Stimulated activated naive B cell treated with anti-CD40 and anti-IgM and Interleukin-4, amounts not matched to agents 10 μg/mL and 1 μg/mL and 100 μg/mL, for 72 hours (primary cell): ENCODE measurements around the gene NGRN.
"Not testable (repeated sequence)": the region's sequence is repeated elsewhere in the genome, so short reads cannot be mapped to it uniquely, and the experiment has no call there.

Source experiments
- ATAC-seq, 2 donors: fragments of 150-1000 bp; cut with Tn5 transposase; replicated peaks; 2 replicates each; pipeline ENCODE4 v1.10.0; 2021; ENCODE audit warnings: moderate library complexity in 1 of 2
- DNase-seq: peaks from one replicate; pipeline ENCODE4 v3.0.0; 2021
- H3K27ac Mint-ChIP-seq: one replicate; pipeline ENCODE4 v1.8.0; 2022; ENCODE audit warnings: mild to moderate bottlenecking, mixed read lengths
- H3K27me3 Mint-ChIP-seq, 2 donors: one replicate each; pipeline ENCODE4 v1.8.0; 2022; ENCODE audit warnings: mixed read lengths in 2 of 2
- H3K36me3 Mint-ChIP-seq, 2 donors: one replicate each; pipeline ENCODE4 v1.8.0; 2022; ENCODE audit warnings: mixed read lengths in 2 of 2, mild to moderate bottlenecking in 1 of 2
- H3K4me1 Mint-ChIP-seq, 2 donors: one replicate each; pipeline ENCODE4 v1.8.0; 2022; ENCODE audit warnings: mixed read lengths in 2 of 2, mild to moderate bottlenecking in 1 of 2
- H3K4me3 Mint-ChIP-seq, 2 donors: one replicate each; pipeline ENCODE4 v1.8.0; 2022; ENCODE audit warnings: mild to moderate bottlenecking in 2 of 2, mixed read lengths in 2 of 2, moderate library complexity in 1 of 2
- H3K9me3 Mint-ChIP-seq, 2 donors: one replicate each; pipeline ENCODE4 v1.8.0; 2022; ENCODE audit warnings: mixed read lengths in 2 of 2, mild to moderate bottlenecking in 1 of 2

NGRN gene

DNA sequence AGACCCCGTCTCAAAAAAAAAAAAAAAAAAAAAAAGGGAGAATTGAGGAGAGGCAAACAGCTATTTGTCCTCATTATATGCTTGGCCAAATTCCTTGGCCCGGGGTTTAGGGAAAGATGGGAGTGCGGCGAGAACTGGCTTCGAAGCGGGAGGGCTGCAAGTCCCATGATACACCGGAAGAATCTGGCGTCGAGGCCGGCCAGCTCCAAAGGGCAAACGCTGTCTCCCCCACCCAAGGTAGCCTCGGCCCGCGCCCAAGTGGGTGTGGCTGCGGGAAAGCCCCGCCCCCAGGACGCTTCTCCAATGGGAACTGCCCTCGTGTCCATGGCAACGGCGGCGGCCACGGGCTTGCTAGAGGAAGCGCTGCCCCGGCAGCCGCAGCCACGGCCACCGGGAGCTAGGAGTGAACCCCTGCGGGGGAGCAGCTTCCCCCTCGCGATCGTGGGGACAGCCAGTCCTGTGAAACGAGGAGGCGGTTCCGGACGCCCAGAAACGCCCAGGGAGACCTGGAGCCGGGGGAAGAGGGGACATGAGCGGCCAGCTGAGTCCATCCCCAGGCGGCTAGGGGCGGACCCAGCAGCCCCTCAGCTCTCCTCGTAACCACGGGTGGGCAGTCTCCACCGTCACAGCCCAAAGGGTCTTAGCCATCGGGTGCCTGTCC, 16.1 kb upstream of the NGRN start, which contains the start of gene TTLL13:
TSS of gene TTLL13 (plus strand) at position 354 of the 661 bp plus-strand sequence. CDS start 1,075 bp downstream, outside the sequence.
- H3K27ac Mint-ChIP-seq: peak within 1 kb of the TSS; percentile 33

DNA sequence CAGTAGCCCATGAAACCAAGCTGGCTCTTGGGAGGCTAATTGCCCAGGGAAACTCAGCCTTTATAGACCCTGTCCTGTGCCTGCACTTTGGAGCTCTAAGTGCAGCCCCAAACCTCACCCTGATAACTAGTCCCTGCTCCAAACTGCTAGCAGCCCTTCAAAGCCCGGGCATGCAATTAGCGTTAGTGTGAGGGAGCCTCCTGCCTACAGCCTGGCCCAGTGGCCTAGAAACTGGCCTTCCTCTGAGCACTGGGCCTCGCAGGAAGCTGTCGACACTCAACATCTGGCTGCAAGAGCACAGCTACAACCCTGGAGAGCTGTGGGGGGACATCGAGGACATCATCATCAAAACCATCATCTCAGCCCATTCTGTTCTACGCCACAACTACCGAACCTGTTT, 7.7 kb upstream of the NGRN start:
- Mint-ChIP-seq H3K27me3 (no peaks in the 10 kb centered on the region), H3K9me3 (no peaks in the 10 kb centered on the region), H3K4me1 (no peaks in the 10 kb centered on the region), H3K36me3 (peaks cover 1 to 11% of the 10 kb centered on the region in 2 donors), H3K4me3 (no peak overlapping the region), H3K27ac (no peak overlapping the region)
- no peak for DNase-seq
- no peak for ATAC-seq

More for the DNA sequence above, 16.1 kb upstream of the NGRN start, which contains the start of gene TTLL13:
- no peaks in the 10 kb centered on the region for H3K36me3 Mint-ChIP-seq
- H3K9me3 Mint-ChIP-seq: no peaks in the 10 kb centered on the region
- DNase-seq: peak; percentile 58
- H3K4me3 Mint-ChIP-seq: peak within 1 kb of the TSS; percentile 83 to 85
- peak; percentile 89 to 90 for ATAC-seq
- H3K4me1 Mint-ChIP-seq: peaks cover 5 to 20% of the 10 kb centered on the region in 2 donors
- no peaks in the 10 kb centered on the region for H3K27me3 Mint-ChIP-seq

DNA sequence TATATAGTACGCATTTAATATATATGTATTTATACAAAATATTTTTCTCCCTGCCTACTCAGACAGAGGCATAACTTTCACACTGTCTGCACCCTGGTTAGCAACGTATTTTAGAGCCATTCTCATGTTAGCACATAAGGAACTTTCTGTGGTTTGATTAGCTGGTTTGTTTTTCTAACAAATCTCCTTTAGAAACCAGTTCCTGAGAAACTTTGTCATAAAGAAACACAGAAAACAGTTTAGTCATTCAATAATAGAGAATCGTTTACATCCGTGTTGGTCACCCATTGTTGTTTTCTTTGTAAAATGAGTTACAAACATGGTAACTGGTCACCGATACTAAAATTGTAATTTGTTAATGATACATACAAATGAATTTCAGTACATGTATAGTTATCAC, 5.9 kb upstream of the NGRN start:
- no peak overlapping the region for H3K4me3 Mint-ChIP-seq

DNA sequence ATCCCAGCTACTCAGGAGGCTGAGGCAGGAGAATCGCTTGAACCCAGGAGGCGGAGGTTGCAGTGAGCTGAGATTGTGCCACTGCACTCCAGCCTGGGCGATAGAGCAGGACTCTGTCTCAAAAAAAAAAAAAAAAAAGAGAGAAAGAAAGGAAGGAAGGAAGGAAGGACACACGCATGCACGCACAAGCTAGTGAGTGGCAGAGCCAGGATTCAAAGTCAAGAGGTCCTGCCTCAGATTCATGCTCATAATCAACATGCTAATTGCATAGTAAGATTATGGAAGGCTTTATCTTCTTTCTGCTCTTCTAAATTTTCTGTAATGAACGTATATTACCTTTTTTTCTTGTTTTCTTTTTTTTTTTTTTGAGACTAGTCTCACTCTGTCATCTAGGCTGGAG, 4.7 kb upstream of the NGRN start:
- not testable (repeated sequence) for H3K4me3 Mint-ChIP-seq

More for the DNA sequence above, 5.9 kb upstream of the NGRN start:
- H3K9me3 Mint-ChIP-seq: no peaks in the 10 kb centered on the region
- peaks cover 1 to 12% of the 10 kb centered on the region in 2 donors for H3K36me3 Mint-ChIP-seq
- ATAC-seq: no peak
- H3K27me3 Mint-ChIP-seq: no peaks in the 10 kb centered on the region
- H3K27ac Mint-ChIP-seq: no peak overlapping the region
- no peak for DNase-seq
- H3K4me1 Mint-ChIP-seq: peaks cover 8 to 10% of the 10 kb centered on the region in 2 donors

DNA sequence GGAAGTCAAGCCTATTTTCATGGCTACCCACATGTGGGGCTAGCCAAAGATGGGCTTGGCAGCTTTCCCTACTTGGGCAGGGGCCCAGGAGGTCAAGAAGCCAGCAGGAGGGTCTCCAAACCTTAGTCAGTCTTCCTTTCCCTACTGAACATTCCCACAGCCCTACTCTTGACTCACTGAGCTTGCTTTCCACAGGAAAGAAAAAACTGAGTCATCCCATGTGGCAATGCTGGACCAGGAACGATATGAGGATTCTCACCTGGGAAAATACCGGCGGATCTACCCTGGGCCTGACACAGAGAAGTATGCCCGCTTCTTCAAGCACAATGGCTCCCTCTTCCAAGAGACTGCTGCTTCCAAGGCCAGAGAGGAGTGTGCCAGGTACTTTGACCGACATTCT, 3.7 kb upstream of the NGRN start:
- no peak overlapping the region for H3K27ac Mint-ChIP-seq
- ATAC-seq: no peak
- no peak overlapping the region for H3K4me3 Mint-ChIP-seq

More for the DNA sequence above, 4.7 kb upstream of the NGRN start:
- peaks cover 8 to 17% of the 10 kb centered on the region in 2 donors for H3K4me1 Mint-ChIP-seq
- not testable (repeated sequence) for H3K36me3 Mint-ChIP-seq, DNase-seq, H3K9me3 Mint-ChIP-seq, H3K27me3 Mint-ChIP-seq, H3K27ac Mint-ChIP-seq, ATAC-seq

DNA sequence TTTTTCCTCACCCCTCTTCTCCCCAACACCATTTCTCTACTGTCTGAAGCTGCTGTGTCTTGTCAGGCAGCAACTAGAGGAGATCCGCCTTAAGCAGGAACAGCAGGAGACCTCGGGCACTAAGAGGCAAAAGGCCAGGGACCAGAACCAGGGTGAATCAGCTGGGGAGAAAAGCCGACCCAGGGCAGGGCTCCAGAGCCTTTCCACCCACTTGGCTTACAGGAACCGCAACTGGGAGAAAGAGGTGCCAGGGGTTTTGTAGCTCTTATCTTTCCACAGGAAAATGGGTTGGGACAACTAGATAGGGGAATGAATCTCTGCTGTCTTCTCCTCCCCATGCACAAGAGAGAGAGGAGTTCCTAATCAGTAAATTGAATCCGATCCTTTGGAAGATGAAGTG, 3.0 kb upstream of the NGRN start:
- Mint-ChIP-seq H3K4me1 (peaks cover 8 to 24% of the 10 kb centered on the region in 2 donors), H3K4me3 (no peak overlapping the region), H3K9me3 (no peaks in the 10 kb centered on the region), H3K27ac (no peak overlapping the region), H3K27me3 (no peaks in the 10 kb centered on the region), H3K36me3 (peaks cover 3 to 16% of the 10 kb centered on the region in 2 donors)
- ATAC-seq: no peak
- no peak for DNase-seq

More for the DNA sequence above, 3.7 kb upstream of the NGRN start:
- Mint-ChIP-seq H3K36me3 (peaks cover 3 to 12% of the 10 kb centered on the region in 2 donors), H3K27me3 (no peaks in the 10 kb centered on the region), H3K4me1 (peaks cover 8 to 18% of the 10 kb centered on the region in 2 donors), H3K9me3 (no peaks in the 10 kb centered on the region)
- DNase-seq: no peak

DNA sequence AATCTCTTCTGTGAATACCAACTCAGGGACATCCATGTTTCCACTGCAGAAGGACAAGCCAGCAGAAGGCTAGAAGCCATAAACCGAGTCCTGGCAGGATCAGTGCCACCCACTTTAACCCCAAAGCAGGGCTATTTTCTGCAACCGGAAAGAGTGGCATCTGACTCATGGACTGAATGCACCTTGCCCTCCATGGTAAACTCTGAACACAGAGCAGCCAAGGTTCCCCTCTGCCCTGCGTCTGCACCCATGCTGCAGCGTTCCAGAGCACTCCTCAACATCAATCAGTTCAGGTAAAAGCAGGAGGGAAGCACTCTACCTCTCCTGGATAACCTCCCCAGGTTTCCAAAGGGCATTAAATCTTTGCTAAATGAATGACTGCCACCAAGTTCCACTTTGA, 801 bp upstream of the NGRN start:
- Mint-ChIP-seq H3K4me1 (peaks cover 16 to 41% of the 10 kb centered on the region in 2 donors), H3K27me3 (no peaks in the 10 kb centered on the region), H3K4me3 (peak overlapping the region; percentile 94 to 99), H3K9me3 (no peaks in the 10 kb centered on the region), H3K27ac (peak overlapping the region; percentile 99), H3K36me3 (peaks cover 13 to 27% of the 10 kb centered on the region in 2 donors)
- DNase-seq: no peak
- peak in 1 of 2 donors; percentile 14 for ATAC-seq

DNA sequence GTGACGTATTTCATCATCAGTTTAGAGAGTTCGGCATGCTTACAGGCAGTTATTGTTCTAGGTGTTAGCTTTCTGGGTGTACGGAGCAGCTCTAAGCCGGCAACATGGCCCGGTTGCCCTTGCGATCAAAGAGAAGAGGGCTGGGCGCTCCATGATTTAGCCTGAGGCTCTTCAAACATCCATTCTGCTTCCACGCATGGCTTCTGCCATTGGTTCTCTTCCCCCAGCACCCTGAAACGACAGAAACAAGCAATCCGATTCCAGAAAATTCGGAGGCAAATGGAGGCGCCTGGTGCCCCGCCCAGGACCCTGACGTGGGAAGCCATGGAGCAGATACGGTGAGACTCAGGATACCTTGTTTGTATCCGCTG, 574 bp downstream of the NGRN start:
- peak overlapping the region; percentile 99 for H3K27ac Mint-ChIP-seq
- no peaks in the 10 kb centered on the region for H3K9me3 Mint-ChIP-seq
- ATAC-seq (peak; percentile 20 to 27), DNase-seq (no peak)
- H3K36me3 Mint-ChIP-seq: peaks cover 25 to 41% of the 10 kb centered on the region in 2 donors
- no peaks in the 10 kb centered on the region for H3K27me3 Mint-ChIP-seq
- peak overlapping the region; percentile 94 to 99 for H3K4me3 Mint-ChIP-seq
- peaks cover 23 to 51% of the 10 kb centered on the region in 2 donors for H3K4me1 Mint-ChIP-seq

DNA sequence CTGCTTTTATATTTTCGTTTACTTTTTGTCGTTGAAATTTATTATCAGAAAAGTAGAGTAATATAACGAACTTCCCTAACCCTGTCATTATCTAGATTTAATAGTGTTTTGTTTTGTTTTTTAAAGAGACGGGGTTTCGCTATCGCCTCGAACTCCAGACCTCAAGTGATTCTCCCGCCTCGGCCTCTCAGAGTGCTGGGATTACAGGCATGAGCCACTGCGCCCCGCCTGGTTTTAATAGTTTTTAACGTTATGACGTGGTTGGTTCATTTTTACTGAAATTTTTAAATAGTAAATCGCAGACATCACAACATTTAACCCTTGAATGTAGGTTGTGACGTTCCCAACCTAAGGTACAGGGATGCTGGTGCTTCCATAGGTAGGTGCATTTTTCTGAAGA, 1.0 kb downstream of the NGRN start:
- H3K27me3 Mint-ChIP-seq: no peaks in the 10 kb centered on the region
- H3K4me3 Mint-ChIP-seq: peak overlapping the region; percentile 94 to 99
- peaks cover 29 to 43% of the 10 kb centered on the region in 2 donors for H3K36me3 Mint-ChIP-seq
- H3K9me3 Mint-ChIP-seq: no peaks in the 10 kb centered on the region
- peak overlapping the region; percentile 99 for H3K27ac Mint-ChIP-seq
- H3K4me1 Mint-ChIP-seq: peaks cover 26 to 55% of the 10 kb centered on the region in 2 donors
- ATAC-seq (no peak), DNase-seq (no peak)

DNA sequence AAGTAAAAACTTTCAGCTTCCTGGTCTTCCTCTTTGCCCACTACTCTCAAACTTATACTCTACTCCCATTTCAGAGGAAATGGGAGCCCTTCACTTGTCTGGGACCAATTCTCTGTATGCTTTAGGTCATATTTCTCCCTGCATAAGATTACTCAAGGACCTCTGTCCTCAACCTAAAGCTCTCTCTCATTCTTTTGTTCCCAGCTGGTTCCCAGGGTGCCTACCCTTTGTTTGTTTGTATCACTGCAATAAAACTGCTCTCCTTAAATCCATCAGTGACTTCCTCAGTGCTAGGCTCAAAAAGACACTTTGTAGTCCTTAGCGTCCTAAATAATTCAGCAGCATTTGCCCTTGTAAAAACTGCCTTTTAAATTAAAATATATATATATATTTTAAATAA, 2.9 kb downstream of the NGRN start:
- Mint-ChIP-seq H3K27me3 (no peaks in the 10 kb centered on the region), H3K9me3 (no peaks in the 10 kb centered on the region), H3K36me3 (peaks cover 34 to 40% of the 10 kb centered on the region in 2 donors)

DNA sequence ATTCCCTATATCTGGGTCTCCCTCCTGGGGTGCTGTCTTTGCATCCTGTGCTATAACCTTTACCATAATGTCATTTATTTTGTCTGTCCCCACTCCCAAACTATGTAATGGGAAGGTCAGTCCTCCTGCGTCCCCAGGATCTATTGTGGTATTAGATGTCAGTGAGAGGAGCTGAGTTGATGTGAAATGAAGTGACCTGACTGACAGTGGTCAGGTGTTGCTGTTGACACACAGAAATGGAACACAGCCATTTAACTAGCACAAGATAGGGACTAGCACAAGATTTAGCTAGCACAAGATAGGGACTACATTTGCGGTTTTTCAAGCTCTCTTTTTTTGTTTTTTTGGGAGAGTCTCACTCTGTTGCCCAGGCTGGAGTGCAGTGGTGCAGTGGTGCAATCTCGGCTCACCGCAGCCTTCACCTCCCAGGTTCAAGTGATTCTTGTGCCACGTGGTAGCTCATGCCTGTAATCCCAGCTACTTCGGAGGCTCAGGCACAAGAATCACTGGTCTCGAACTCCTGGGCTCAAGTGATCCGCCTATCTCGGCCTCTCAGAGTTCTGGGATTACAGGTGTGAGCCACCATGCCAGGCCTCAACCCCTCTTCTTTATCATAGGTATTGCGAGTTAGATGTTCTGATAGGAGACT, 5.2 kb downstream of the NGRN start:
- no peak for ATAC-seq
- H3K27ac Mint-ChIP-seq: no peak overlapping the region
- H3K9me3 Mint-ChIP-seq: no peaks in the 10 kb centered on the region
- peaks cover 27 to 56% of the 10 kb centered on the region in 2 donors for H3K4me1 Mint-ChIP-seq
- no peaks in the 10 kb centered on the region for H3K27me3 Mint-ChIP-seq
- peak overlapping the region in 1 of 2 donors; percentile 6 for H3K4me3 Mint-ChIP-seq
- H3K36me3 Mint-ChIP-seq: peaks cover 40 to 59% of the 10 kb centered on the region in 2 donors
- no peak for DNase-seq

More for the DNA sequence above, 2.9 kb downstream of the NGRN start:
- no peak for DNase-seq
- peak overlapping the region; percentile 43 to 61 for H3K4me3 Mint-ChIP-seq
- H3K27ac Mint-ChIP-seq: peak overlapping the region; percentile 28
- H3K4me1 Mint-ChIP-seq: peaks cover 32 to 68% of the 10 kb centered on the region in 2 donors
- no peak for ATAC-seq

DNA sequence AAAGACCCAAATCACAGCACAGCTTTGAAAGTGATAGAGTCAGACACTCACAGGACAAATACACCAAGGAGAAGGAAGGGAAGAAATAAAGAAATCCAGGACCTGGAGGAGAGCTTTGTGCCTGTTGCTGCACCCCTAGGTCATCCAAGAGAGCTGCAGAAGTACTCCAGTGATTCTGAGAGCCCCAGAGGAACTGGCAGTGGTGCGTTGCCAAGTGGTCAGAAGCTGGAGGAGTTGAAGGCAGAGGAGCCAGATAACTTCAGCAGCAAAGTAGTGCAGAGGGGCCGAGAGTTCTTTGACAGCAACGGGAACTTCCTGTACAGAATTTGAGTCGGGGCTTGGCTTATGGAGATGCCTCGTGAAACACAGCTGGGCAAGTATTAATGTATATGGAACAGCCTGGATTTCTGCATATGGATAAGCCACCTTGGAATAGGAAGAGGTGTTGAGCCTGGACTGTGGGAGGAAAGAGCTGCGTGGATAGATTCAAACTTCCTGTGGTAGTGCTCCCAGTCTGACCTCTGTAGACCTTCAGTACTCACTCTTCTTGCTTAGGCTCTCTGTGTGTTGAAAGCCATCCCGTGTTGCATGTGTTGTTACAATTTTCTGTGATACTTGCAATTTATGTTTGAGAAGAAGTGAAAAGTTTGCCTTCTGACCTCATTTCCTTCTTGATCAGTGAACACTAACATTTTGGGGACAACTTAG, 6.1 kb downstream of the NGRN start:
- DNase-seq (no peak), ATAC-seq (no peak)
- peaks cover 27 to 56% of the 10 kb centered on the region in 2 donors for H3K4me1 Mint-ChIP-seq
- H3K4me3 Mint-ChIP-seq: no peak overlapping the region
- H3K9me3 Mint-ChIP-seq: no peaks in the 10 kb centered on the region
- peak overlapping the region; percentile 83 for H3K27ac Mint-ChIP-seq
- peaks cover 39 to 61% of the 10 kb centered on the region in 2 donors for H3K36me3 Mint-ChIP-seq
- no peaks in the 10 kb centered on the region for H3K27me3 Mint-ChIP-seq

DNA sequence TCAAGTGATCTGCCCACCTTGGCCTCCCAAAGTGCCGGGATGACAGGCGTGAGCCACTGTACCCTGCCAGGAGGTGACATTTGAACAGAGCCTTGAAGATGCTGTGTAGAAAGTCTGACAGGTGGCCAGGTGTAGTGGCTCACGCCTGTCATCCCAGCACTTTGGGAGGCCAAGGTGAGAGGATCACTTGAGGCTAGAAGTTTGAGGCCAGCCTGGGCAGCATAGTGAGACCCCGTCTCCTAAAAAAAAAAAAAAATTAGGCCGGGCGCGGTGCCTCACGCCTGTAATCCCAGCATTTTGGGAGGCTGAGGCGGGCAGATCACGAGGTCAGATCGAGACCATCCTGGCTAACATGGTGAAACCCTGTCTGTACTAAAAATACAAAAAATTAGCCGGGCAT, 13.0 kb downstream of the NGRN start:
- DNase-seq, H3K27ac Mint-ChIP-seq, ATAC-seq, H3K4me3 Mint-ChIP-seq, H3K4me1 Mint-ChIP-seq, H3K27me3 Mint-ChIP-seq, H3K9me3 Mint-ChIP-seq: not testable (repeated sequence)
- H3K36me3 Mint-ChIP-seq: peaks cover 10 to 29% of the 10 kb centered on the region in 2 donors

DNA sequence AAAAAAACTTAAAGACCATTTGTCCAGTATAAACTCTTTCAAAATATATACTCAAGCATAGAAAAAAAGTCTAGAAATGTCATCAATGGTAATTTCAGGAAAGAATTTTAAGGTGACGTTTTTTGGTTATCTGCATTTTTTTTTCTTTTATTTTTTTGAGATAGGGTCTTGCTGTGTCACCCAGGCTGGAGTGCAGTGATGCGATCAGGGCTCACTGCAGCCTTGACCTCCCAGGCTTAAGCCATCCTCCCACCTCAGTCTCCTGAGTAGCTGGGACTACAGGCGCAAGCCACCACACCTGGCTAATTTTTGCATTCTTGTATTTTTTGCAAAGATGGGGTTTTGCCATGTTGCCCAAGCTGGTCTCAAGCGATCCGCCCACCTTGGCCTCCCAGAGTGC, 15.3 kb downstream of the NGRN start:
- not testable (repeated sequence) for H3K36me3 Mint-ChIP-seq, H3K9me3 Mint-ChIP-seq, H3K27ac Mint-ChIP-seq, H3K4me1 Mint-ChIP-seq, DNase-seq, H3K27me3 Mint-ChIP-seq, ATAC-seq, H3K4me3 Mint-ChIP-seq
